HepG2 (cell line): ENCODE data around the gene MTHFD1L. TPM values are rescaled to one million over a fixed set of nuclear protein-coding genes. Genes with fewer than 3 reads are reported as not detected.

ENCODE experiments used
- ATAC-seq: fragments of 200-7000 bp; cut with Tn5 transposase; 3 replicates; pipeline ENCODE4 v1.9.1; 2020; ENCODE audit warnings: mild to moderate bottlenecking, moderate library complexity
- BruUV-seq: library from RNA; stranded (reverse); fragments of 400-500 nt; replicated peaks from 2 replicates; lab custom pipeline; 2021; lab: Mats Ljungman, UMichigan
- CTCF ChIA-PET: fragments of 300-600 bp; formaldehyde crosslinking; extraction: SDS; loops from one replicate; lab custom pipeline; 2021; ENCODE audit warnings: low total read pairs, inconsistent platforms, low intra/inter-chr PET ratio; lab: Yijun Ruan, JAX
- POLR2A ChIA-PET: fragments of 350-600 bp; sonication (Branson Sonifier 250); formaldehyde crosslinking; loops from one replicate; lab custom pipeline; 2020; ENCODE audit warnings: antibody characterized with exemption, inconsistent platforms; lab: Yijun Ruan, JAX
- DNase-seq: peaks from one replicate; pipeline ENCODE4 v3.0.0-alpha.2; 2015; ENCODE audit warnings: low spot score
- FAIRE-seq: peaks from 3 replicates; lab custom pipeline; 2011; peaks lifted over from hg19 to GRCh38; lab: Jason Lieb, UNC
- H2AFZ ChIP-seq: one replicate; pipeline ENCODE4 v1.6.1; 2011; ENCODE audit warnings: low read length, inconsistent platforms
- H3K27ac ChIP-seq: fragments of 300-600 bp; 3 replicates; pipeline ENCODE4 v1.8.0; 2011; ENCODE audit warnings: mixed run types, mild to moderate bottlenecking, mixed read lengths, low read length, inconsistent platforms; ENCODE audit not compliant: insufficient read depth; ENCODE audit errors: extremely low read length
- H3K27me3 ChIP-seq, 2 experiments: fragments of 200-600 bp in 1 of 2; 2 replicates in 1 of 2; 3 replicates in 1 of 2; pipeline versions ENCODE4 v1.6.0 to v1.8.0; 2011; ENCODE audit warnings: low read length in 2 of 2, mild to moderate bottlenecking in 2 of 2, moderate library complexity in 2 of 2, inconsistent platforms in 1 of 2; ENCODE audit not compliant: insufficient read depth in 2 of 2, control insufficient read depth in 1 of 2
- H3K36me3 ChIP-seq, 2 experiments: fragments of 200-600 bp in 1 of 2; replicated peaks in 1 of 2; 2 replicates in 1 of 2; 3 replicates in 1 of 2; pipeline versions ENCODE4 v1.5.1 to v1.8.0; 2011; ENCODE audit warnings: low read length in 2 of 2, inconsistent platforms in 1 of 2; ENCODE audit not compliant: insufficient read depth in 2 of 2, control insufficient read depth in 1 of 2
- H3K4me1 ChIP-seq: 2 replicates; pipeline ENCODE4 v1.5.1; 2012; ENCODE audit warnings: low read length, inconsistent platforms; ENCODE audit not compliant: insufficient read depth
- H3K4me2 ChIP-seq: 2 replicates; pipeline ENCODE4 v1.6.0; 2011; ENCODE audit warnings: low read depth, low read length, inconsistent platforms
- H3K4me3 ChIP-seq, 3 experiments: fragments of 200-600 bp in 1 of 3; sonication (generic), shearing (Covaris generic) in 1 of 3; replicated peaks in 1 of 3; 2 replicates each; pipeline ENCODE4 v1.5.1; 2011 to 2016; ENCODE audit warnings: low read length in 3 of 3, inconsistent platforms in 2 of 3, low read depth in 2 of 3, mild to moderate bottlenecking in 2 of 3, control low read depth in 1 of 3, mixed read lengths in 1 of 3; ENCODE audit not compliant: insufficient read depth in 1 of 3
- H3K79me2 ChIP-seq: one replicate; pipeline ENCODE4 v1.6.1; 2011; ENCODE audit warnings: low read length, inconsistent platforms; ENCODE audit not compliant: insufficient read depth
- H3K9ac ChIP-seq: 2 replicates; pipeline ENCODE4 v1.6.0; 2011; ENCODE audit warnings: mild to moderate bottlenecking, low read depth, low read length, inconsistent platforms; ENCODE audit not compliant: insufficient read depth
- H3K9me3 ChIP-seq: 2 replicates; pipeline ENCODE4 v1.5.1; 2012; ENCODE audit warnings: mild to moderate bottlenecking, low read length
- H4K20me1 ChIP-seq: 2 replicates; pipeline ENCODE4 v1.6.0; 2011; ENCODE audit warnings: inconsistent platforms, mild to moderate bottlenecking, low read length, moderate library complexity; ENCODE audit not compliant: insufficient read depth
- ARID2 ChIP-seq: sonication (generic); formaldehyde crosslinking; IDR thresholded peaks from 2 replicates; pipeline ENCODE4 v1.8.1; 2022; ENCODE audit warnings: mild to moderate bottlenecking, missing genetic modification reagents, borderline replicate concordance
- ATF7-NPFF ChIP-seq: sonication (generic); formaldehyde crosslinking; IDR thresholded peaks from 2 replicates; pipeline ENCODE4 v1.8.1; 2023; ENCODE audit warnings: mild to moderate bottlenecking, low read depth, missing genetic modification reagents, moderate library complexity
- ELF1 ChIP-seq: sonication (generic); formaldehyde crosslinking; IDR thresholded peaks from 2 replicates; pipeline ENCODE4 v1.4.0; 2020; ENCODE audit warnings: missing genetic modification reagents
- GZF1 ChIP-seq: sonication (generic); formaldehyde crosslinking; IDR thresholded peaks from 2 replicates; pipeline ENCODE4 v1.5.1; 2020; ENCODE audit warnings: mild to moderate bottlenecking, missing genetic modification reagents
- NR2F2 ChIP-seq: IDR thresholded peaks from 2 replicates; pipeline ENCODE4 v1.6.1; 2012; ENCODE audit warnings: low read depth, inconsistent platforms, borderline replicate concordance
- PLSCR1 ChIP-seq: sonication (generic); formaldehyde crosslinking; IDR thresholded peaks from 2 replicates; pipeline ENCODE4 v1.5.0; 2020; ENCODE audit warnings: missing genetic modification reagents, mild to moderate bottlenecking, borderline replicate concordance
- TBX3 ChIP-seq: fragments of 450-650 bp; IDR thresholded peaks from 2 replicates; pipeline ENCODE4 v1.6.1; 2017; ENCODE audit warnings: antibody characterized with exemption, mild to moderate bottlenecking, inconsistent platforms, borderline replicate concordance
- ZBTB46 ChIP-seq: sonication (generic); formaldehyde crosslinking; IDR thresholded peaks from 2 replicates; pipeline ENCODE4 v1.4.0; 2020; ENCODE audit warnings: mild to moderate bottlenecking, missing genetic modification reagents, borderline replicate concordance
- ZHX2 ChIP-seq, 2 experiments: sonication (generic) in 1 of 2; formaldehyde crosslinking in 1 of 2; IDR thresholded peaks; 2 replicates each; pipeline versions ENCODE4 v1.6.1 to v1.9.0; 2014 to 2022; ENCODE audit warnings: antibody characterized with exemption in 1 of 2, borderline replicate concordance in 1 of 2, inconsistent platforms in 1 of 2, low read depth in 1 of 2, missing genetic modification reagents in 1 of 2
- ZNF263 ChIP-seq: sonication (generic); formaldehyde crosslinking; IDR thresholded peaks from 2 replicates; pipeline ENCODE4 v1.4.0; 2020; ENCODE audit warnings: missing genetic modification reagents
- ZNF800 ChIP-seq: sonication (generic); formaldehyde crosslinking; IDR thresholded peaks from 2 replicates; pipeline ENCODE4 v1.4.0; 2020; ENCODE audit warnings: missing genetic modification reagents
- WGBS: methylation state at CpG from one replicate; pipeline ENCODE4 v1.1.6; 2017; ENCODE audit warnings: low lambda C conversion rate; 5-methylcytosine and 5-hydroxymethylcytosine counted together
- in situ Hi-C: cut with HindIII; loops from 2 replicates; pipeline ENCODE4 v1.10.0; 2017; ENCODE audit warnings: low pct_unique_long_range_greater_than_20kb; ENCODE audit not compliant: extremely low pct_ligation_motif_present
- intact Hi-C: fragments of 100-400 bp; cut with micrococcal nuclease; formaldehyde crosslinking; loops from one replicate; pipeline ENCODE4 v1.10.0; 2022; ENCODE audit not compliant: unreplicated experiment
- polyA plus RNA-seq, 8 experiments: library from polyadenylated mRNA; depleted of rRNA in 3 of 8; stranded (reverse) in 7 of 8; unstranded in 1 of 8; fragments of >200 nt; fragmentation: Illumina TruSeq in 4 of 8; extraction: Trizol in 4 of 8; gene quantifications; 2 replicates each; pipeline versions ENCODE4 v1.2.1 to v1.2.3, GENCODE V29; 2011 to 2016; ENCODE audit warnings: low read depth in 4 of 8, missing spikeins in 1 of 8, mixed read lengths in 1 of 8; ENCODE audit not compliant: insufficient read depth in 1 of 8
- total RNA-seq, 5 experiments: library from RNA; depleted of rRNA; stranded (reverse); fragments of >200 nt; fragmentation: Illumina TruSeq; extraction: Trizol; gene quantifications; 2 replicates each; pipeline ENCODE4 v1.2.3, GENCODE V29; 2016; ENCODE audit warnings: low read depth in 1 of 5

The MTHFD1L gene
- total and polyA plus RNA-seq, 2 of the 13 experiments (the other 11 are each of a cell fraction or from before 2014, with no cell fraction given): 24.0 to 39.6 TPM

- no peaks in the 10 kb centered on the region for H3K4me1 ChIP-seq
- ATAC-seq (no peak), FAIRE-seq (no peak), DNase-seq (no peak)
- no peaks in the 10 kb centered on the region for H3K9me3 ChIP-seq
- no TSS peak for BruUV-seq
- H3K4me2 ChIP-seq: no peak overlapping the region
- H4K20me1 ChIP-seq: no peaks in the 10 kb centered on the region
- peaks cover 19 to 33% of the 10 kb centered on the region in 2 experiments for H3K36me3 ChIP-seq
- in situ Hi-C loops: no loop called here
- H3K9ac ChIP-seq: no peak overlapping the region
- ChIA-PET POLR2A (no interaction called here), CTCF (no interaction called here)
- 96% methylated on average over 26 of the region's 26 CpGs for WGBS
- H3K27ac ChIP-seq: no peak overlapping the region
- intact Hi-C loops: no loop called here
- no peak overlapping the region for H2AFZ ChIP-seq
- no peaks in the 10 kb centered on the region for H3K27me3 ChIP-seq
- no peaks in the 10 kb centered on the region for H3K79me2 ChIP-seq
- H3K4me3 ChIP-seq: no peak overlapping the region
- TF ChIP-seq PLSCR1 (no peak), GZF1 (CRISPR knock-in tag) (no peak), ZHX2 (IDR thresholded peaks at IDR 0.05; ENCODE audit: low read depth) (no peak), ZHX2 (CRISPR knock-in tag; IDR thresholded peaks at IDR 0.05; ENCODE audit: borderline replicate concordance) (no peak), ARID2 (CRISPR knock-in tag) (no peak), ZNF800 (no peak), TBX3 (no peak), NR2F2 (no peak), ELF1 (CRISPR knock-in tag) (no peak), ZNF263 (CRISPR knock-in tag) (no peak), ATF7-NPFF (CRISPR knock-in tag) (no peak), ZBTB46 (CRISPR knock-in tag) (no peak)
Measured at GRCh38 chr6:150937132-150937906, 71.8 kb downstream of the MTHFD1L start.
